BLaER1 treated with 17β-estradiol and CSF1 and Interleukin-3, amounts not matched to agents 10 nM and 100 nM (cell line): ENCODE measurements around the gene GAS2L1.

Experiments
- H3K27ac ChIP-seq, 11 experiments: shearing (Covaris generic); formaldehyde crosslinking; 2 replicates each; pipeline ENCODE4 v1.8.1; 2022
- H3K27me3 ChIP-seq, 11 experiments: shearing (Covaris generic); formaldehyde crosslinking; 2 replicates each; pipeline ENCODE4 v1.8.1; 2022
- H3K36me3 ChIP-seq, 11 experiments: shearing (Covaris generic); formaldehyde crosslinking; 2 replicates each; pipeline ENCODE4 v1.8.1; 2022
- H3K4me1 ChIP-seq, 10 experiments: shearing (Covaris generic); formaldehyde crosslinking; 2 replicates each; pipeline ENCODE4 v1.8.1; 2022
- H3K4me2 ChIP-seq, 11 experiments: shearing (Covaris generic); formaldehyde crosslinking; 2 replicates each; pipeline ENCODE4 v1.8.1; 2022
- H3K4me3 ChIP-seq, 10 experiments: shearing (Covaris generic); formaldehyde crosslinking; 2 replicates each; pipeline ENCODE4 v1.8.1; 2022
- H3K9ac ChIP-seq, 11 experiments: shearing (Covaris generic); formaldehyde crosslinking; 2 replicates each; pipeline ENCODE4 v1.8.1; 2022
- H3K9me3 ChIP-seq, 11 experiments: shearing (Covaris generic); formaldehyde crosslinking; replicated peaks in 1 of 11; 2 replicates each; pipeline ENCODE4 v1.8.1; 2022
- H4K20me1 ChIP-seq, 11 experiments: shearing (Covaris generic); formaldehyde crosslinking; 2 replicates each; pipeline ENCODE4 v1.8.1; 2022
- Cebpa-rat ChIP-seq, 11 experiments: shearing (Covaris generic); IDR thresholded peaks; 2 replicates each; pipeline ENCODE4 v1.8.1; 2022

Gene GAS2L1

GRCh38 chr22:29313576-29314466 lies 7.4 kb downstream of the GAS2L1 start:
- no peak for TF ChIP-seq Cebpa-rat (IDR thresholded peaks at IDR 0.05)
- Histone ChIP-seq H3K36me3 (peaks cover 0 to 4% (median 0%) of the 10 kb centered on the region in 11 experiments; a peak in 1 of 22 replicates), H3K4me2 (no peak overlapping the region), H3K27ac (no peak overlapping the region), H3K4me3 (no peak overlapping the region), H3K4me1 (peaks cover 21 to 53% (median 41%) of the 10 kb centered on the region in 10 experiments), H3K9ac (no peak overlapping the region), H3K27me3 (peaks cover 47 to 70% (median 65%) of the 10 kb centered on the region in 11 experiments), H4K20me1 (peaks cover 7 to 72% (median 34%) of the 10 kb centered on the region in 11 experiments; a peak in 16 of 22 replicates), H3K9me3 (peaks cover 0 to 5% (median 0%) of the 10 kb centered on the region in 11 experiments; a peak in 1 of 22 replicates)

GRCh38 chr22:29314537-29315285 lies 8.3 kb downstream of the GAS2L1 start:
- H3K9me3 ChIP-seq, result peaks cover 0 to 5% (median 0%) of the 10 kb centered on the region in 11 experiments; a peak in 1 of 22 replicates
- H3K27ac ChIP-seq, result no peak overlapping the region
- no peak overlapping the region for H3K4me3 ChIP-seq
- H3K4me2 ChIP-seq, result peak overlapping the region in 4 of 11 experiments; percentile 7 to 34 (median 10); a peak in 3 of 22 replicates
- H3K27me3 ChIP-seq, result peaks cover 47 to 64% (median 56%) of the 10 kb centered on the region in 11 experiments
- H3K36me3 ChIP-seq, result peaks cover 0 to 4% (median 0%) of the 10 kb centered on the region in 11 experiments; a peak in 1 of 22 replicates
- TF ChIP-seq Cebpa-rat (IDR thresholded peaks at IDR 0.05), result no peak
- H4K20me1 ChIP-seq, result peaks cover 3 to 67% (median 26%) of the 10 kb centered on the region in 11 experiments; a peak in 16 of 22 replicates
- H3K4me1 ChIP-seq, result peaks cover 12 to 45% (median 32%) of the 10 kb centered on the region in 10 experiments
- H3K9ac ChIP-seq, result no peak overlapping the region

DNA sequence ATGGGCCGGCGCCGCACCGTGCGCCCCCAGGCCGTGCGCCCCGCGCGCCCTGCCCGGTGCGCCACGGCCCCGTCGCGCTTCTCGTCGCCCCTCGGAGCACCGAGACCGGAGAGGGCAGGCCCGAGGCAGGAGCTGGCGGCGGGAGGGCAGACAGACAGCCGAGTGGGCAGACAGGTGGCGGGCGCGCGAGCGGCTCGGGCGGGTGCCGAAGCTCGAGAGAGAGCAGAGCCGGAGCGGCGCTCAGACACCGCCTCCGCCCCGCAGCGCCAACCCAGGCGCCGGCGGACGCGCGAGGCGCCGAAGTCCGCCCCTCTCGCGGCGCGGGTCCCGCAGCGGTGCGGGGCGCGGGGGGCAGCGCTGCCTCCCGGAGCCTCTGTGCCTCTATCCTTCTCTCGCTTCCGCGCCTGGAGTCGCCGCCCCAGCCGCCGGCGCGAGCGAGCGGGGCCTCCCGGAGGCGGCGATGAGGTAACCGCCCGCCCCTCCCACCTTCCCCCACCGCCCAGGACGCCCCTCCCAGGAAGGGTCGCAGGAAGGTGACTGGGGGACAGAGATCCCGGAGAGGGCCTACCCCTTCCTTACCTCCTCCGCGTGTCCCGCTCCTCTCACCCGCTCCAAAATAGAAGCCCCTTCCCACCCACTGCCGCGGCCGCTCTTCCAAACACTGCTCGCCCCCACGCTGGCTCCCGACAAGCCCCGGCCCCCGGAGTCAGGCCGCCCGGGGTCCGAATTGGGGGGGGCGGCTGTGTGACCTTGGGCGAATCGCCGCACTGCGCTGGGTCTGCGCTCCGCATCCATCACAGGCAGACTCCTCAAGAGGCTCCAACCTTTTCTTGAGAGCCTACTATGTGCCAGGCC lies 9.1 kb downstream of the GAS2L1 start, which contains the start of gene RASL10A:
TSS of gene RASL10A (minus strand) at position 412 of the 855 bp plus-strand sequence. CDS start 451 bp downstream, outside the sequence.
- no peak within 1 kb of the TSS for H3K27ac ChIP-seq
- H3K36me3 ChIP-seq, result peaks cover 0 to 4% (median 0%) of the 10 kb centered on the region in 11 experiments; a peak in 1 of 22 replicates
- H3K27me3 ChIP-seq, result peaks cover 47 to 64% (median 56%) of the 10 kb centered on the region in 11 experiments
- H4K20me1 ChIP-seq, result peaks cover under 1 to 59% (median 21%) of the 10 kb centered on the region in 11 experiments; a peak in 16 of 22 replicates
- peaks cover 0 to 5% (median 0%) of the 10 kb centered on the region in 11 experiments; a peak in 1 of 22 replicates for H3K9me3 ChIP-seq
- H3K9ac ChIP-seq, result no peak within 1 kb of the TSS
- H3K4me3 ChIP-seq, result no peak within 1 kb of the TSS
- no peak for TF ChIP-seq Cebpa-rat (IDR thresholded peaks at IDR 0.05)
- peaks cover 10 to 37% (median 27%) of the 10 kb centered on the region in 10 experiments for H3K4me1 ChIP-seq
- peak within 1 kb of the TSS in 4 of 11 experiments; percentile 7 to 34 (median 10); a peak in 3 of 22 replicates for H3K4me2 ChIP-seq

DNA sequence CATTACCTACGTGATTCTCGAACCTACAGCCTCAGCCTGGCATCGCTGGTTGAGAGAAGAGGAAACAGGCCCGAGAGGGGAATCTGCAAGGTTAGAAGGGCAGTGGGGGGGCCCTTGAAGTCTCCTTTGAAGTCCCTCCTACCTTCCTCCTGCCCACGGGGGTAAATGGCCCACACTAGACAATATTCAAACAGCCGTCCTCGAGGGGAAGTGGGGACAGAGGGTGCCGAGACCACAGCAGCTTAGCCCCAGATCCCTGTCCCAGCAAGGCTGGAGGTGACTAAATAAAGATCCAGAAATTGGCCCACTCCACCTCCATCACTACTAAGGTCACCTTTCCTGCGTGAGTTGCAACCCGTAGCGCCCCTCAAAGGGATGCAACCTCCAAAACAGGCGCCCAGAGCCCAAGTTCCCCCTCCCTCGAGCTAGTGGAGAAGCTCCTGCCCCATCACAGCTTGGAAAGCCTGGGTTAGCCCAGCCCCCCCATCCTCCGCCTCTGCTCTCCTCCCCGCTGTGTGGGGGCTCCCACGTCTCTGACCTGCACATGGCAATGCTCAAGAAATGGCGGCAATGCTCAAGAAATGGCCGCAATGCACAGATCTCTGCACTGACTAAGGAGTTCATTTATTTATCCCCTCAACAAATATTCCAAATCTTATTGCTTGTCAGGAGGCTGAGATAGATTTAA lies 9.8 kb downstream of the GAS2L1 start:
- H3K9ac ChIP-seq, result no peak overlapping the region
- no peak overlapping the region for H3K4me3 ChIP-seq
- H3K9me3 ChIP-seq, result peaks cover 0 to 5% (median 0%) of the 10 kb centered on the region in 11 experiments; a peak in 1 of 22 replicates
- H4K20me1 ChIP-seq, result peaks cover 0 to 52% (median 18%) of the 10 kb centered on the region in 11 experiments; a peak in 14 of 22 replicates
- H3K4me2 ChIP-seq, result no peak overlapping the region
- H3K27me3 ChIP-seq, result peaks cover 47 to 64% (median 56%) of the 10 kb centered on the region in 11 experiments
- H3K36me3 ChIP-seq, result peaks cover 0 to 4% (median 0%) of the 10 kb centered on the region in 11 experiments; a peak in 1 of 22 replicates
- no peak overlapping the region for H3K27ac ChIP-seq
- TF ChIP-seq Cebpa-rat (IDR thresholded peaks at IDR 0.05), result no peak
- peaks cover 8 to 31% (median 21%) of the 10 kb centered on the region in 10 experiments for H3K4me1 ChIP-seq

DNA sequence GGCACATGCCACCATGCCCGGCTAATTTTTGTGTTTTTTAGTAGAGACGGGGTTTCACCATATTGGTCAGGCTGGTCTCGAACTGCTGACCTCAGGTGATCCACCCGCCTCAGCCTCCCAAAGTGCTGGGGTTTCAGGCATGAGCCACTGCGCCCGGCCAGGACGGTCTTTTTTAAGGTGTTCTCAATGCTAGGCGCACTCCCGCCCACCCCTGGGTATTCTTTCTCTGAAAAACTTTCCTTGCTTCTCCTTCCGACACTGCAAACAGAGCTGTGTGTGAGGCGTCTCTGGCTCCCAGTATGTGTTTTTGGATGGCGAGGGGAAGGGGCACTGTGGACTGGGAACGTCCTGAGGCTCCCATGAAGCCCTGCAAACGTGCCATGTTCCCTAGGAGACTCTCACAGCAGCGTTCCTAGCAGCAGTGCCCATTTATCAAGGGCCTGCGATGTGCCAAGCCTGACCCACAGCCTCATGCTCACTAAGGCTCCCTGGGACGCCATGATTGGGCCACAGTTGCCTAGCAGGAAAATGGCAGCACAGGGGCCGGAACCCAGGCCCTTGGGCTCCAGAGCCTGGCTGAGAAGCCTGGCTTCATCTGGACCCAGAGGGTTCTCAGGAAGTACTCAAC lies 11.5 kb downstream of the GAS2L1 start:
- H3K27ac ChIP-seq, result no peak overlapping the region
- no peak for TF ChIP-seq Cebpa-rat (IDR thresholded peaks at IDR 0.05)
- peaks cover 43 to 47% (median 46%) of the 10 kb centered on the region in 11 experiments for H3K27me3 ChIP-seq
- no peak overlapping the region for H3K4me3 ChIP-seq
- H3K36me3 ChIP-seq, result peaks cover 0 to 4% (median 0%) of the 10 kb centered on the region in 11 experiments; a peak in 1 of 22 replicates
- no peak overlapping the region for H3K9ac ChIP-seq
- H3K4me2 ChIP-seq, result no peak overlapping the region
- H3K4me1 ChIP-seq, result peaks cover 6 to 18% (median 13%) of the 10 kb centered on the region in 10 experiments; a peak in 13 of 20 replicates
- H4K20me1 ChIP-seq, result peaks cover 0 to 36% (median 16%) of the 10 kb centered on the region in 11 experiments; a peak in 11 of 22 replicates
- peaks cover 0 to 5% (median 0%) of the 10 kb centered on the region in 11 experiments; a peak in 1 of 22 replicates for H3K9me3 ChIP-seq

DNA sequence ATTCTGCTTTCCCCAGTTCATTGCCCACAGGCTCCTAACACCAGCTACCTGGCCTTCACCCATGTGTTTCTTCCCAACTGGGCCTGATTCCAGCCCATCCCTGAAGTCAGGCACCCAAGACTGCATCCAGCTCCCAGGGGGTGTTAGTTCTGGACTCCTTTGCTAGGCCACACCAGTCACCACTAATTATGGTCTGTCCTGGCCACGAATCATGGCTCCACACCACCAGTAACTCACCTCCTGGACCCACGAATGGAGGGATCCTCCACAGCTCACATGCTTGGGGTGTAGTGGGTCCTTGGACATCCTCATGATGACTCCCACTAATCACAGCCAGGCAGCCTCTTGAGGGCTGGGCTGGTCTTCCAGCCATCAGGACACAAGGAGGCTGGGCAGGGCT lies 12.6 kb downstream of the GAS2L1 start:
- peaks cover 6 to 18% (median 12%) of the 10 kb centered on the region in 10 experiments; a peak in 13 of 20 replicates for H3K4me1 ChIP-seq
- H3K9me3 ChIP-seq, result peaks cover 0 to 5% (median 0%) of the 10 kb centered on the region in 11 experiments; a peak in 1 of 22 replicates
- H3K27ac ChIP-seq, result no peak overlapping the region
- H4K20me1 ChIP-seq, result peaks cover 0 to 24% (median 12%) of the 10 kb centered on the region in 11 experiments; a peak in 10 of 22 replicates
- no peak for TF ChIP-seq Cebpa-rat (IDR thresholded peaks at IDR 0.05)
- H3K9ac ChIP-seq, result no peak overlapping the region
- peaks cover 32 to 36% (median 35%) of the 10 kb centered on the region in 11 experiments for H3K27me3 ChIP-seq
- no peak overlapping the region for H3K4me3 ChIP-seq
- H3K36me3 ChIP-seq, result peaks cover 0 to 4% (median 0%) of the 10 kb centered on the region in 11 experiments; a peak in 2 of 22 replicates
- H3K4me2 ChIP-seq, result no peak overlapping the region

GRCh38 chr22:29320546-29320945 lies 14.1 kb downstream of the GAS2L1 start:
- H4K20me1 ChIP-seq, result peaks cover 0 to 14% (median 0%) of the 10 kb centered on the region in 11 experiments; a peak in 4 of 22 replicates
- H3K4me3 ChIP-seq, result no peak overlapping the region
- H3K4me2 ChIP-seq, result peak overlapping the region in 2 of 11 experiments; percentile 3 to 26; a peak in 3 of 22 replicates
- no peak overlapping the region for H3K27ac ChIP-seq
- peaks cover 17 to 21% (median 20%) of the 10 kb centered on the region in 11 experiments for H3K27me3 ChIP-seq
- 0 out of 22 replicates have a peak, but pooled peaks cover 0 to 5% (median 0%) of the 10 kb centered on the region in 11 experiments for H3K9me3 ChIP-seq
- H3K9ac ChIP-seq, result no peak overlapping the region
- TF ChIP-seq Cebpa-rat (IDR thresholded peaks at IDR 0.05), result no peak
- H3K4me1 ChIP-seq, result peaks cover 0 to 14% (median 5%) of the 10 kb centered on the region in 10 experiments; a peak in 7 of 20 replicates
- peaks cover 0 to 4% (median 0%) of the 10 kb centered on the region in 11 experiments; a peak in 3 of 22 replicates for H3K36me3 ChIP-seq
